Medulla oblongata (tissue), 1 donor: ENCODE data around the gene SSTR3.
A peak's percentile ranks its signal among the peaks of the same experiment; 100 is the strongest.

Source experiments
- DNase-seq: peaks from one replicate; pipeline ENCODE4 v3.0.0-alpha.2; 2015; ENCODE audit errors: extremely low spot score

SSTR3 gene

GRCh38 chr22:37197451-37198257 is 14.6 kb downstream of the SSTR3 start:
- DNase-seq = no peak

DNA sequence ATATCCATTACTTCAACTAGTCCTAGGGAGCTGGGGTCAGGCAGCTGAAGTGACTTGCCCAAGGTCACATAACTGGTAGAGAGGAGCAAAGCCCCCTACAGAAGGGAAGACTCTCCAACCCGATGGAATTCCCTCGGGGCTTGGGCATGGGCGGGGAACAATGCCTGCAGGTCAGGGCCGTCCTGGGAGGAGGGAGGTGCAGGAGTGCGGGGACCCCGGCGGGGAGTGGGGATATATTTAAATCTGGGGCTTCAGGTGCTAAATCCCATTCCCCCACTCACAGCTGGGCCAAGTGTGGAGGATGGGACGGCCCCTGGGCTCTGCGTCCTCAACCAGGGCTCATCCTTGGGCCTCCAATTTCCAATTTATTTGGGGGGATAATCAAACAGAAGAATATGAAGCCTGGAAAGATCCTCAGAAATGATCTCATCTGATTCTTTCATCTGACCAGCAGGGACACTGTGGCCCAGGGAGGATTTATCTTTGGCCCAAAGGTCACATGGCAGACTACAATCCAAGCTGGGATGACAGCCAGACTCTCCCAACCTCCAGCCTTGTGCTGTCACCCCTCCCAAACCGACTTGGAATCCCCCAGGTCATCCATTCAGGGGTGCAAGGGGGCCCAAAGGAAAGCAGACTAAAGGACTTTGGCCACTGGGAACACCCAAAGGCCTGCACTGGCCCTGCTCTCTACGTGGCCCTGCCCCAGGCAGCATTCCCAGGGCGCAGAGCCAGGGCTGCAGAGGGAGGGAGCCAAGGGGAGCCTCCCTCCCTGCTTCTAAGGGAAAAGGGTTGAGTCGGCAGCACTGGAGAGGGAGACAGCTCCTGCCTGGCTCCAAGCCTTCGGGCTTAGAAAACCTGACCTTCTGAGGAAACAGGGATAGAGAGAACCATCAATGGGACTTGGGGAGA is 15.5 kb downstream of the SSTR3 start:
- peak; percentile 63 for DNase-seq

GRCh38 chr22:37195921-37196320 is 16.4 kb downstream of the SSTR3 start:
- DNase-seq = no peak

DNA sequence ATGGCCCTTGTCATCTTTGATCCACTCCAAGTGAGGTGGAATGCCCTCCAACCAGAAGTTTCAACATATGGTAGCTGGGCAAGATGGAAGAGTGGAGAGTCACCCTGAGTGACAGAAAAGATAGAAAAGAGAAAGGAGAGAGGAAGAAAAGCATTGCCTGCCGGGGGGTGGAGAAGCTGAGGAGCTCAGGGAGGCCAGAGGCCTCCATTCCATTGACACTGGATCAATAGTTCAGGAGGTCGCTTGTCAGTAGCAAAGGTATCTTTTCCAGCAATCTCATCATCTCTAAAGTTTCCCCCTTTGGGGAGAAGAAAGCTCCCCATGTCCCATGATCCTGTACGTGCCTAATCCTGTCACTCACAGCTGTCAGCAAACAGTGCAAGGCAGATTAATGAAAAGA is 17.5 kb downstream of the SSTR3 start:
- DNase-seq = no peak

- peak; percentile 80 for DNase-seq
Observed at GRCh38 chr22:37193629-37194191, 18.6 kb downstream of the SSTR3 start.

GRCh38 chr22:37192741-37193140 is 19.5 kb downstream of the SSTR3 start:
- no peak for DNase-seq

DNA sequence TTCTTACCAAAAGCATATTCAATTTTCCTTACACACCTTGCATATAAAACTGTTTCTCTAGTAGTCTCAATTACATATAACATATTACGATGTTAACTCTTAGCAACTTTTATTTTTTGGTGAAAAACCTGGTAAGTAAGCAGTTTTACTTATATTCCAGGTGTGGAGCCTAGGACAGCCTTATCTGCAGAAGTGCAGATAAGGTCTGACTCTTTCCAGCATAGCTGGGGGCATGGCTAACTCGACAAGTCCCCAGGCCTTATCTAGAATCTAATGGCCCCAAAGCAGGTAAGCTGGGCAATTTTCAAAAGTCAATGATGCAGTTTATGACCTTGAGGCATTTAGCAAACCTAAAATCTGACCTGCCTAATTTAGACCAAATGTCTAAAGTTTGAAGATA is 20.1 kb downstream of the SSTR3 start:
- DNase-seq = no peak

DNA sequence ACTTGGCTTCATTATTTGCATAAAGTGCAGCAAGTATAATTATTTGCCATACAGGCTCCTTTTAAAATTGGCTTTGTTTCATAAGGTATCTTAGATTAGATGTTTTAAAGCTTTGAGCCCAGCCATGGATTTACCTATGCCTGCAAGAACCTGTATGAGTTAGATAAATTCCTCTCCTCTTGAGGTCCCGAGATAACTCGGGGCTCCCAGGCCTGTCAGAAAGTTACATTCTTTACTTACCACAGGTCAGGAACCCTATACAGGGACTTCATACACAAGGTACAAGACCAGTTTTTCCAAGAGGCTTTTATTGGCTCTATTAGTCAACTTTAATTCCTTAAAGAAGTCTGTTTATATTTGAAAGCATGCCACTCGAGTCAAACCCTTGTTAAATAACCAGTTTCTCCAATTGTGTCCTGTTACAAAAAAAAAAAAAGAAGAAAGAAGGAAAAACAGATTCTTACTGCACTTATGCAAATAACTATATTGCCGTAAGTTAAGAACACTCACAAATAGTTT is 22.0 kb downstream of the SSTR3 start:
- no peak for DNase-seq

- DNase-seq = no peak
Observed at GRCh38 chr22:37188901-37189466, 23.3 kb downstream of the SSTR3 start.

DNA sequence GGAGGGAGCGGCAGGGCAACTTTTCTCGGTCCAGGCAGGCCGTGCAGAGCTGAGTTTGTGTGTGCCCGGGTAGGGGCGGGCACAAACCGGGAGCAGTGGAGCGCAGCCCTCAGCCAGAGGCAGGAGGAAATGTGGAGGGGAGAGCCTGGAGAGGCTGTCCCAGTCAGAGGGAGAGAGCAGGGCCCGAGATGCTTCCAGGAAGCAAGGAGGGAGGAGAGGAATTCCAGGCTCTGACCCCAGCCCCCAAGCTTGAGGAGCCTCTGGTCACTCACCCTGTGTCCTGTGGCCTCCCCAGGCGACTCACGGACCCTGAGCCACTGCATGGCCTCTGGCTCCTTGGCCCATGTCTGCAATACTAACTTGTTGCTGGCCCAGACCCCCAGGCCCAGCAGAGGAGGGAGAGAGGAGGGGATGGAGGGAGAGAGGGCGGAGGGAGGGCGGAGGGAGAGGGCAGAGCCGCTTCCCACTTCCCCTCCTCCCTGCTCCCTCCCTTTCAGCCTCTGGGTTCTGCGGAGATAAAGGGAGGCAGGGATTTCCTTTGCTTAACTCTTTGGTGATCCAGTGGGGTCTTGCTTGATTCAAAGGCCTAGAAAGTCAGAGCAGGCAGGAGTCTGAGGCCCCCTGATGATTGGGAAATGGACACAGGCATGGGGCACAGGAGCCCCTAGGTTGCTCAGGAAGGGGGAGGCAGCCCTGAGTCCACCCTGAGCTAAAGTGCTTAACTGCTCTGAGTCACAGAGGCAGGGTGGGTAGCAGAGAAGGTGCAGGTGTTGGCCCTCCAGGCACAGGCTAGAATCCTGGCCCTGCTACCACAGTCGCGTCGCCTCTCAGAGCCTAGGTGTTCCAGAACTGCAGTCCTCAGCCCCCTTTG is 24.2 kb downstream of the SSTR3 start, which contains the start of gene C1QTNF6:
Gene C1QTNF6, minus strand, starts transcription at position 357 of the 871 bp plus-strand sequence. Its CDS starts 34 bp downstream, at position 323.
- DNase-seq = no peak

DNA sequence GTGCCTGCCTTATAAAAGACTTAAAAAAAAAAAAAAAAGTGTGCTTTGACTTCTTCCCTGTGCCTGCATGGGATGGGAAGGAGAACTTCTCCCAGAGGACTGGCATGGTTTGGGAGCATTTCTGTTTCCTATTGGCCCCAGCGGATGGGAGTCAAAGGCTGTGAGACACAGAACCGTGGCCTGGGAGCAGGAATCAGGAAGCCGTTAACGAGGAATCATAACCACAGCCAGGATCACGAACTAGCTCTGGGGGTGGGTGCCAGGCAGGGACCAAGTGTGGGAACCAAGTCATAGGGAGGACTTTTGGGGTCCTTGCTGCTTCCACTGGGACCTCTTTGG is 24.8 kb downstream of the SSTR3 start:
- DNase-seq = no peak

- no peak for DNase-seq
Observed at GRCh38 chr22:37186997-37187522, 25.2 kb downstream of the SSTR3 start.

DNA sequence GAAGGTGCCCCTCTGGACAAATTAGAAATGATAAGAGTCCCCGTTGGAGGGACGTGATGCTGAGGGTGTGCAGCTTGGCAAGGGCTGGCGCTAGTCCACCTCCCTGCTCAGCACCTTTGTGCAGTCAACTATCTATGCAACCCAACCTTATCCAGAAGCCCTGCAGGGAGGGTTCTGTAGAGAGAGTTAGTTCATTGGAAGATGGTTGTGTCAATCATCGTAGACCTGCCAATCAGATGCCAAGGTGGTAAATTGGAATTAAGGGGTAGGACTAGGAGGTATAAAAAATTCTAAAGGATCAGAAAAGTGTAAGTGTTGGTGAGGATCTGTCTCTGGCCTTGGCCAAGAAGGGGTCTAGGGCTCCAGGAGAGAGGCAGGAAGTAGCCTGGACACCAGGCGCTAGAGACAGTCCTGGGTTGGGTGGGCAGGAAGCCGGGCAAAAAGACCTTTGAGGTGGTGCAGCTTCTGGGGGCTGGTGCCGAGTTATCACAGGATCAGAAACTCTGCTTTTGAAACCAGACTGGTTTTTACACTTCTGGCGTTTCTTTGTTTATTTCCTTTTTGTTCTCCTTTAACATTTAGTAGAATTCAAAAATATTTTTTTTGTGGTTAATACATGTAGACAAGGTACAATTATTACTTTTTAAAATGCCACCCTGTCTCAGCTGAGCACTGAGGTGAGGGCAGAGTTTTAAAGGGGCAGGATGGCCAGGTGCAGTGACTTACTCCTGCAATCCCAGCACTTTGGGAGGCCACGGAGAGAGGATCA is 25.9 kb downstream of the SSTR3 start:
- peak; percentile 69 for DNase-seq

DNA sequence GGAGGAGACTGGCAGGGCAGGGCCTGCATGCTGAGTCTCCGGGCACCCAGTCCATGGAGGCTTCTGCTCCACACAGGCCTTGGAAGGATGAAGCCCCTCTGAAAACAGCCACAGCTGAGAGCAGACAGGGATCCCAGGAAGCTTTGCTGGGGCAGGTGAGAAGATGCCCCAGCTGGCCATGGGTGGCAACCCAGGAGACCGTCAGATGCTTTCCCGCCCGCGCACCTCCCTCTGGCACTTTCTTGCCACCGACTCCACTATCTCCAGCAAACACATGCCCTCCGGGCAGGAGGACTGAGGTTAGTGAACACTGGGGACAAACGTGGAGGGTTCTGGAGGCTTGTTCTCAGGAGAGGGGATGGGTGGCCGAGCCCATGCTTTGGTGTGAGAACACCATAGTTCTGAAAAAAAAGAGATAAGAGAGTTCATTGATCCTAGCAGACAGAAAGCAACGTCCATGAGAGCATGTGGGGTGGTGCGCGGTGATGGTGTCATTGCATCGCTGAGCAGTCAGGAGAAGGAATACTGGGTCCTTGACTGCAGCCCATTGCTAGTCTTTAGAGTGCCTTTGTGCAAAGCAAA is 26.5 kb downstream of the SSTR3 start:
- no peak for DNase-seq

- DNase-seq = no peak
Observed at GRCh38 chr22:37184816-37185541, 27.3 kb downstream of the SSTR3 start.

DNA sequence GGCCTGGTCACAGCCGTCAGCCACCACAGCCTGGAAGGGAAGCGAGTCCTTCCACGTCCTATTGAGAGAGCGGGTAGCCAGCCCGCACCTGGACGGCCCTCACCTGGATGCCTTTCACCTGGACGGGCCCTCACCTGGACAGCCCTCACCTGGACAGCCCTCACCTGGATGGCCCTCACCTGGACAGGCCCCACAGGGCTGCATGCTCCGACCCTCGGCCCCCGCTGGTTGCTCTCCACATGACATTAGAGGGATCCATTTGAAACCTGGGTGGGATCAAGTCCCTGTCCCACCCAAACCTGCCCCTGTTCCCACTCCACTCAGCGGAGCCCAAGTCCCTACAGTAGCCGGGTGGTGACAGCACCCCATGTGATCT is 27.9 kb downstream of the SSTR3 start:
- DNase-seq = no peak

DNA sequence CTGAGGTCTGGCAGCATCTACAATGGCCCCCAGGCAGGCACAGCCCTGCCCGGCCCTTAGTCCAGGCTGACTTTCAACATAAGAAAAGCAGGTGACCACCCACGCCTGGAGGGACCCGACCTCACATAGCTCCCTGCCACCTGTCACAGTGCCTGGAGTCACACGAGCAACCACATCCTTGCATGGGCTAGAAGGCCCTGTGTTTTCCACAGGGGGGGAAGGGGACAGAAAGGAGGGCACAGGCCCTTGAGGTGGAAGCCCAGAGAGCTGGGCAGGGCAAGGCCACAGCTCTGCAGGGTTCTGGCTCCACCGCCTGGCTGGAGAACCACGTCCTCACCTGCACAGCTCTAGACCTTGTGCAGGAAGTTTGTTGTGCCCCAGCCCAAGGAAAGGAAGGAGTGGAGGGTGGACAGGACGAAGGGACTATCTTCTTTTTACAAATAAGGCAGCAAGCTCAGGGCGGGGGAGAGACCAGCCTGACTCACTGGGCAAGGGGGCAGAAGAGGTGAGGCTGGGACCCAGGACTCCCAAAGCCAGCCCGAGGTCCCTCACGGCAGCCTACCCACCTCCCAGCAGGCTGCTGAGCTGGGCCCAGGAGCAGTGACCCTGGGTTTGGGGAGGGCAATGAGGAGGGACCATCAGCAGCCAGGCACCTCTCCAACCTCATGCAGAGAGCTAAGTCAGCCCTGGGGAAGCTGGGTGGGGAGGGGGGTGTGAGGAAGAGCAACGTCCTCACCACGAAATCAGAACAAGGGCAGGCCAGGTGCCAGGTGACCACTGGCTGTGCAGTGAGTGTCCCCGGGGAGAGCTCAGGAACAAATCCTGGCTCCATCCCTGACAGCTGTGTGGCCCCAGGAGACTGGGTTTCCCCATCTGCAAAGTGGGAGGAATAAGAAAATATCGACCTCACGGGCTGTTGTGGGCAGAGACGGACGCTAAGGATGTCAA is 28.6 kb downstream of the SSTR3 start:
- DNase-seq = no peak

- DNase-seq = no peak
Observed at GRCh38 chr22:37182949-37183245, 29.4 kb downstream of the SSTR3 start.
